Neural progenitor cell (in vitro differentiated cells): ENCODE measurements around the gene CRYGN. TPM values are rescaled to one million over a fixed set of nuclear protein-coding genes. Genes with fewer than 3 reads are reported as not detected.

Source experiments
- DNase-seq: peaks from one replicate; pipeline ENCODE4 v3.0.0-alpha.2; 2016; ENCODE audit warnings: low spot score
- H2AFZ ChIP-seq: fragments of 200-600 bp; sonication (generic); replicated peaks from 2 replicates; pipeline ENCODE4 v1.6.1; 2016; ENCODE audit warnings: antibody characterized with exemption
- H3F3A ChIP-seq: fragments of 200-600 bp; sonication (generic); 2 replicates; pipeline ENCODE4 v1.6.1; 2016; ENCODE audit warnings: antibody characterized with exemption, low read depth
- H3K27ac ChIP-seq: fragments of 200-600 bp; sonication (generic); 2 replicates; pipeline ENCODE4 v1.5.1; 2016; ENCODE audit warnings: mild to moderate bottlenecking
- H3K27me3 ChIP-seq: fragments of 200-600 bp; sonication (generic); 2 replicates; pipeline ENCODE4 v1.6.1; 2016; ENCODE audit warnings: mild to moderate bottlenecking, moderate library complexity
- H3K36me3 ChIP-seq: fragments of 200-600 bp; sonication (generic); 2 replicates; pipeline ENCODE4 v1.5.1; 2016
- H3K4me1 ChIP-seq: fragments of 200-600 bp; sonication (generic); 2 replicates; pipeline ENCODE4 v1.6.1; 2016; ENCODE audit warnings: mixed run types
- H3K4me2 ChIP-seq: fragments of 200-600 bp; sonication (generic); 2 replicates; pipeline ENCODE4 v1.6.1; 2016
- H3K4me3 ChIP-seq: fragments of 200-600 bp; sonication (generic); 2 replicates; pipeline ENCODE4 v1.5.1; 2016
- H3K79me2 ChIP-seq: fragments of 200-600 bp; sonication (generic); 2 replicates; pipeline ENCODE4 v1.6.1; 2016; ENCODE audit warnings: low read depth
- H3K9ac ChIP-seq: fragments of 200-600 bp; sonication (generic); 2 replicates; pipeline ENCODE4 v1.6.1; 2016
- H3K9me3 ChIP-seq: fragments of 200-600 bp; sonication (generic); 2 replicates; pipeline ENCODE4 v1.5.1; 2016; ENCODE audit warnings: low read depth
- H4K20me1 ChIP-seq: fragments of 200-600 bp; sonication (generic); 2 replicates; pipeline ENCODE4 v1.6.1; 2016; ENCODE audit warnings: low read depth
- H3K27ac Mint-ChIP-seq: 3 replicates; pipeline ENCODE4 v1.8.0; 2021; ENCODE audit warnings: mixed read lengths
- H3K27me3 Mint-ChIP-seq: 2 replicates; pipeline ENCODE4 v1.8.0; 2022; ENCODE audit warnings: low read depth, mild to moderate bottlenecking, inconsistent platforms, moderate library complexity, mixed read lengths; ENCODE audit not compliant: insufficient read depth
- H3K36me3 Mint-ChIP-seq: 3 replicates; pipeline ENCODE4 v1.8.0; 2021; ENCODE audit warnings: mixed read lengths
- H3K4me1 Mint-ChIP-seq: 3 replicates; pipeline ENCODE4 v1.8.0; 2021; ENCODE audit warnings: mixed read lengths
- H3K4me3 Mint-ChIP-seq: 3 replicates; pipeline ENCODE4 v1.8.0; 2021; ENCODE audit warnings: mild to moderate bottlenecking, moderate library complexity, mixed read lengths
- H3K9me3 Mint-ChIP-seq: 3 replicates; pipeline ENCODE4 v1.8.0; 2020; ENCODE audit warnings: mixed read lengths
- CTCF ChIP-seq: fragments of 200-600 bp; sonication (generic); IDR thresholded peaks from 2 replicates; pipeline ENCODE4 v1.5.1; 2017; ENCODE audit warnings: antibody characterized with exemption, mild to moderate bottlenecking
- EZH2 ChIP-seq: fragments of 200-600 bp; sonication (generic); IDR thresholded peaks from 2 replicates; pipeline ENCODE4 v1.6.1; 2017; ENCODE audit warnings: antibody characterized with exemption, mild to moderate bottlenecking, moderate library complexity
- EZH2phosphoT487 ChIP-seq: fragments of 200-600 bp; sonication (generic); IDR thresholded peaks from 2 replicates; pipeline ENCODE4 v1.6.1; 2017; ENCODE audit warnings: antibody characterized with exemption
- total RNA-seq: library from RNA; depleted of rRNA; stranded (reverse); fragments of >200 nt; gene quantifications from 2 replicates; pipeline ENCODE4 v1.2.3, GENCODE V29; 2015; ENCODE audit warnings: low replicate concordance

CRYGN gene
- total RNA-seq, 1 donor from 2014 or later = not detected

- Mint-ChIP-seq H3K4me3 (no peak overlapping the region), H3K9me3 (no peaks in the 10 kb centered on the region), H3K36me3 (peaks cover 7% of the 10 kb centered on the region), H3K4me1 (peaks cover 24% of the 10 kb centered on the region), H3K27ac (no peak overlapping the region), H3K27me3 (peaks cover 20% of the 10 kb centered on the region)
- Histone ChIP-seq H3K9ac (no peak overlapping the region), H2AFZ (no peak overlapping the region), H4K20me1 (peaks cover 15% of the 10 kb centered on the region), H3K9me3 (no peaks in the 10 kb centered on the region), H3K4me3 (no peak overlapping the region), H3K36me3 (no peaks in the 10 kb centered on the region), H3K79me2 (no peaks in the 10 kb centered on the region), H3K4me2 (no peak overlapping the region), H3F3A (peaks cover 17% of the 10 kb centered on the region), H3K27ac (no peak overlapping the region), H3K27me3 (peaks cover 26% of the 10 kb centered on the region), H3K4me1 (peaks cover 20% of the 10 kb centered on the region)
- TF ChIP-seq EZH2phosphoT487 = no peak
- no peak for TF ChIP-seq EZH2
- TF ChIP-seq CTCF = no peak
- no peak for DNase-seq
These were observed 34.9 kb downstream of the CRYGN start for GRCh38 chr7:151405056-151405455.

- Histone ChIP-seq H3K27ac (no peak overlapping the region), H3K4me3 (no peak overlapping the region), H3F3A (peaks cover 17% of the 10 kb centered on the region), H3K4me2 (no peak overlapping the region), H3K36me3 (no peaks in the 10 kb centered on the region), H3K4me1 (peaks cover 26% of the 10 kb centered on the region), H3K27me3 (peaks cover 19% of the 10 kb centered on the region), H3K9ac (no peak overlapping the region), H3K9me3 (no peaks in the 10 kb centered on the region), H4K20me1 (peaks cover 15% of the 10 kb centered on the region), H3K79me2 (no peaks in the 10 kb centered on the region), H2AFZ (no peak overlapping the region)
- no peak overlapping the region for H3K27ac Mint-ChIP-seq
- peaks cover 20% of the 10 kb centered on the region for H3K27me3 Mint-ChIP-seq
- H3K9me3 Mint-ChIP-seq = no peaks in the 10 kb centered on the region
- peaks cover 28% of the 10 kb centered on the region for H3K4me1 Mint-ChIP-seq
- peaks cover 7% of the 10 kb centered on the region for H3K36me3 Mint-ChIP-seq
- no peak for TF ChIP-seq EZH2phosphoT487
- TF ChIP-seq EZH2 = no peak
- TF ChIP-seq CTCF = no peak
- DNase-seq = no peak
- H3K4me3 Mint-ChIP-seq = no peak overlapping the region
These were observed 35.5 kb downstream of the CRYGN start for GRCh38 chr7:151404216-151405011.

- Histone ChIP-seq H3K36me3 (no peaks in the 10 kb centered on the region), H3K79me2 (no peaks in the 10 kb centered on the region), H2AFZ (no peak overlapping the region), H3K4me3 (no peak overlapping the region), H3K27me3 (peaks cover 13% of the 10 kb centered on the region), H3K4me2 (no peak overlapping the region), H3K9ac (no peak overlapping the region), H3K4me1 (peaks cover 27% of the 10 kb centered on the region), H3K9me3 (no peaks in the 10 kb centered on the region), H3F3A (peaks cover 16% of the 10 kb centered on the region), H3K27ac (no peak overlapping the region), H4K20me1 (peaks cover 15% of the 10 kb centered on the region)
- H3K36me3 Mint-ChIP-seq = peaks cover 5% of the 10 kb centered on the region
- H3K27me3 Mint-ChIP-seq = peaks cover 15% of the 10 kb centered on the region
- no peak overlapping the region for H3K27ac Mint-ChIP-seq
- DNase-seq = no peak
- no peaks in the 10 kb centered on the region for H3K9me3 Mint-ChIP-seq
- H3K4me3 Mint-ChIP-seq = no peak overlapping the region
- TF ChIP-seq EZH2 (no peak), CTCF (no peak), EZH2phosphoT487 (no peak)
- peaks cover 26% of the 10 kb centered on the region for H3K4me1 Mint-ChIP-seq
These were observed 36.2 kb downstream of the CRYGN start for GRCh38 chr7:151403764-151404163.
